ENCODE measurements around the gene NOS1AP. TPM values are rescaled to one million over a fixed set of nuclear protein-coding genes. Genes with fewer than 3 reads are reported as not detected.

NOS1AP gene
- total and polyA plus RNA-seq, 9 of the 15 experiments (the other 6 are each of a cell fraction or from before 2014, with no cell fraction given), result 0.07 to 1.5 (median 0.22) TPM

GRCh38 chr1:162179121-162179520 lies 109.6 kb downstream of the NOS1AP start:
- Histone ChIP-seq H3K4me2 (ENCODE audit: insufficient read depth, low read length) (no peak overlapping the region), H3K79me2 (ENCODE audit: control insufficient read depth, insufficient read depth, low read length) (no peaks in the 10 kb centered on the region), H3K9me3 (replicated peaks; ENCODE audit: control insufficient read depth, insufficient read depth, low read depth, low read length) (no peaks in the 10 kb centered on the region), H3K9me1 (ENCODE audit: control insufficient read depth, insufficient read depth, low read length) (no peaks in the 10 kb centered on the region), H3K36me3 (ENCODE audit: control insufficient read depth, insufficient read depth, low read length) (no peaks in the 10 kb centered on the region), H4K20me1 (replicated peaks; ENCODE audit: control insufficient read depth, insufficient read depth, low read length) (no peaks in the 10 kb centered on the region), H2AFZ (ENCODE audit: low read depth, low read length) (no peak overlapping the region), H3K9ac (ENCODE audit: insufficient read depth in 1 of 2, low read depth in 2 of 2, low read length in 2 of 2) (no peak overlapping the region), H3K4me1 (replicated peaks in 1 of 2; ENCODE audit: control insufficient read depth in 2 of 2, insufficient read depth in 2 of 2, low read length in 2 of 2) (peaks cover 0 to 3% of the 10 kb centered on the region in 2 experiments; a peak in 1 of 5 replicates), H3K4me3 (no peak overlapping the region), H3K27ac (ENCODE audit: extremely low read depth, low read depth, low read length) (no peak overlapping the region), H3K27me3 (ENCODE audit: control insufficient read depth in 2 of 2, insufficient read depth in 2 of 2, low read length in 2 of 2) (peaks cover 11 to 15% of the 10 kb centered on the region in 2 experiments; a peak in 3 of 5 replicates)
- BruUV-seq (replicated peaks), result no TSS peak
- CTCF ChIA-PET (ENCODE audit: low intra/inter-chr PET ratio), result no interaction called here
- FAIRE-seq, result no peak
- intact Hi-C loops (cut with micrococcal nuclease) (no loop called here), in situ Hi-C loops (cut with MboI) (no loop called here)
- POLR2A ChIA-PET, result no interaction called here
- 2% methylated on average over 4 of the region's 4 CpGs for WGBS (ENCODE audit: insufficient coverage, low coverage, missing lambda C conversion rate)
- no peak for ATAC-seq
- TF ChIP-seq PURB (CRISPR knock-in tag; IDR thresholded peaks at IDR 0.05; ENCODE audit: low read depth) (no peak), MED1 (CRISPR knock-in tag; IDR thresholded peaks at IDR 0.05; ENCODE audit: borderline replicate concordance) (no peak), E2F4 (CRISPR knock-in tag; IDR thresholded peaks at IDR 0.05; ENCODE audit: low read depth) (no peak), DLX4 (CRISPR knock-in tag; IDR thresholded peaks at IDR 0.05) (no peak)
- DNase-seq (ENCODE audit: extremely low read depth in 1 of 4, low spot score in 3 of 4), result no peak
